ENCODE data around the gene SF3B3. TPM values are rescaled to one million over a fixed set of nuclear protein-coding genes. Genes with fewer than 3 reads are reported as not detected.

SF3B3 gene
- total RNA-seq, 1 experiment from 2014 or later: 253 TPM

DNA sequence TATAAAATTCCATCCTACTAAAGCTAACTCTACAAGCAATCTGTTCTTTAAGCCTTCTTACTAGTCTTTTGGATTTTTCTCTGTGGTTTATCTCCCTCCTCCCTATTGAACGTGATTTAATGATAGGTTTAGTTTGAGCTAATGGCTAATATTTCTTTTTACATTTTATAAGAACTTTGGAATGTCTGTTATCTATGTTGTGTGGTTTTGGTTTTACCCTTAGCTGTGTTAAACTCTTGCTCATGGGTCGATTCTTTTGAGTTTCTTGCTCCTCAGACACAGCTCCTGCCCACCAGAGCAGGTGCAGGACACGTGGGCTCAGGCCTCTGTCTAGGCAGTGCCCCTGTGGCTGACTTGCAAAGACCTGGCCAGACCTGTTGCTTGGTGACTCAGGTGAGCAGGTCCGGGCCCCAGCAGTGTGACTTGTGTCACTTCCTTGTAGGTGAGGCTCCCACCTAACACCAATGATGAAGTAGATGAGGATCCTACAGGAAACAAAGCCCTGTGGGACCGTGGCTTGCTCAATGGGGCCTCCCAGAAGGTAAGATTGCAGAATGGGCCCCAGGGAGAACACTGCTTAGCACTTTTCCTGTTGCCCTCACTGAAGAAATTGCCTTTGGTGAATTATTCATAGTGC is 45.1 kb downstream of the SF3B3 start:
- CTCF ChIA-PET: no interaction called here
- intact Hi-C loops (cut with micrococcal nuclease; ENCODE audit: unreplicated experiment) (no loop called here), in situ Hi-C loops (cut with HindIII; ENCODE audit: low pct_unique_long_range_greater_than_20kb, low sequenced_read_pairs) (no loop called here)

DNA sequence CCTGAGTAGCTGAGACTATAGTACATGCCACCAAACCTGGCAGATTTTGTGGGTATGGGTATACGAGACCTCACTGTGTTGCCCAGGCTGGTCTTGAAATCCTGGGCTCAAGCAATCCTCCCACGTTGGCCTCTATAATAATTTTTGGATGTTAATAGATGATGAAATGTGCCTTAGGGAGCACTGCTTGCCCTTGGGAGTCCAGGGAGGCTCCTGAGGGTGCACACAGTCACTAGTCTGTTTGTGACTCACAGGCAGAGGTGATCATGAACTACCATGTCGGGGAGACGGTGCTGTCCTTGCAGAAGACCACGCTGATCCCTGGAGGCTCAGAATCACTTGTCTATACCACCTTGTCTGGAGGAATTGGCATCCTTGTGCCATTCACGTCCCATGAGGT is 46.1 kb downstream of the SF3B3 start:
- no peaks in the 10 kb centered on the region for H3K9me3 ChIP-seq (ENCODE audit: control insufficient read depth, insufficient read depth, low read depth, low read length)
- ChIA-PET CTCF (no interaction called here), POLR2A (no interaction called here)
- H3K27me3 ChIP-seq (ENCODE audit: control insufficient read depth, insufficient read depth, low read length): no peaks in the 10 kb centered on the region
- TF ChIP-seq SIN3A (IDR thresholded peaks at IDR 0.05; ENCODE audit: borderline replicate concordance, insufficient read depth, low read depth, low read length) (no peak), POLR2AphosphoS5 (IDR thresholded peaks at IDR 0.05; ENCODE audit: low read depth, low read length) (no peak), TCF7L2 (IDR thresholded peaks at IDR 0.05; ENCODE audit: low read depth, low read length) (no peak)
- TF ChIP-seq, protein P1, sequence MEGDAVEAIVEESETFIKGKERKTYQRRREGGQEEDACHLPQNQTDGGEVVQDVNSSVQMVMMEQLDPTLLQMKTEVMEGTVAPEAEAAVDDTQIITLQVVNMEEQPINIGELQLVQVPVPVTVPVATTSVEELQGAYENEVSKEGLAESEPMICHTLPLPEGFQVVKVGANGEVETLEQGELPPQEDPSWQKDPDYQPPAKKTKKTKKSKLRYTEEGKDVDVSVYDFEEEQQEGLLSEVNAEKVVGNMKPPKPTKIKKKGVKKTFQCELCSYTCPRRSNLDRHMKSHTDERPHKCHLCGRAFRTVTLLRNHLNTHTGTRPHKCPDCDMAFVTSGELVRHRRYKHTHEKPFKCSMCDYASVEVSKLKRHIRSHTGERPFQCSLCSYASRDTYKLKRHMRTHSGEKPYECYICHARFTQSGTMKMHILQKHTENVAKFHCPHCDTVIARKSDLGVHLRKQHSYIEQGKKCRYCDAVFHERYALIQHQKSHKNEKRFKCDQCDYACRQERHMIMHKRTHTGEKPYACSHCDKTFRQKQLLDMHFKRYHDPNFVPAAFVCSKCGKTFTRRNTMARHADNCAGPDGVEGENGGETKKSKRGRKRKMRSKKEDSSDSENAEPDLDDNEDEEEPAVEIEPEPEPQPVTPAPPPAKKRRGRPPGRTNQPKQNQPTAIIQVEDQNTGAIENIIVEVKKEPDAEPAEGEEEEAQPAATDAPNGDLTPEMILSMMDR (IDR thresholded peaks at IDR 0.05): no peak
- TF ChIP-seq, protein P2, sequence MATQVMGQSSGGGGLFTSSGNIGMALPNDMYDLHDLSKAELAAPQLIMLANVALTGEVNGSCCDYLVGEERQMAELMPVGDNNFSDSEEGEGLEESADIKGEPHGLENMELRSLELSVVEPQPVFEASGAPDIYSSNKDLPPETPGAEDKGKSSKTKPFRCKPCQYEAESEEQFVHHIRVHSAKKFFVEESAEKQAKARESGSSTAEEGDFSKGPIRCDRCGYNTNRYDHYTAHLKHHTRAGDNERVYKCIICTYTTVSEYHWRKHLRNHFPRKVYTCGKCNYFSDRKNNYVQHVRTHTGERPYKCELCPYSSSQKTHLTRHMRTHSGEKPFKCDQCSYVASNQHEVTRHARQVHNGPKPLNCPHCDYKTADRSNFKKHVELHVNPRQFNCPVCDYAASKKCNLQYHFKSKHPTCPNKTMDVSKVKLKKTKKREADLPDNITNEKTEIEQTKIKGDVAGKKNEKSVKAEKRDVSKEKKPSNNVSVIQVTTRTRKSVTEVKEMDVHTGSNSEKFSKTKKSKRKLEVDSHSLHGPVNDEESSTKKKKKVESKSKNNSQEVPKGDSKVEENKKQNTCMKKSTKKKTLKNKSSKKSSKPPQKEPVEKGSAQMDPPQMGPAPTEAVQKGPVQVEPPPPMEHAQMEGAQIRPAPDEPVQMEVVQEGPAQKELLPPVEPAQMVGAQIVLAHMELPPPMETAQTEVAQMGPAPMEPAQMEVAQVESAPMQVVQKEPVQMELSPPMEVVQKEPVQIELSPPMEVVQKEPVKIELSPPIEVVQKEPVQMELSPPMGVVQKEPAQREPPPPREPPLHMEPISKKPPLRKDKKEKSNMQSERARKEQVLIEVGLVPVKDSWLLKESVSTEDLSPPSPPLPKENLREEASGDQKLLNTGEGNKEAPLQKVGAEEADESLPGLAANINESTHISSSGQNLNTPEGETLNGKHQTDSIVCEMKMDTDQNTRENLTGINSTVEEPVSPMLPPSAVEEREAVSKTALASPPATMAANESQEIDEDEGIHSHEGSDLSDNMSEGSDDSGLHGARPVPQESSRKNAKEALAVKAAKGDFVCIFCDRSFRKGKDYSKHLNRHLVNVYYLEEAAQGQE (IDR thresholded peaks at IDR 0.05; ENCODE audit: insufficient read depth in 1 of 2, low read depth in 2 of 2, low read length in 1 of 2): no peak
- H3K4me3 ChIP-seq (ENCODE audit: low read depth in 2 of 2, low read length in 2 of 2): no peak overlapping the region
- ATAC-seq: no peak
- intact Hi-C loops (cut with micrococcal nuclease; ENCODE audit: unreplicated experiment) (loop anchor here (10.0 kb wide), 1 partner anchor 85 kb away; no protein-coding TSS in a partner anchor), in situ Hi-C loops (cut with HindIII; ENCODE audit: low pct_unique_long_range_greater_than_20kb, low sequenced_read_pairs) (no loop called here)
- BruUV-seq (replicated peaks): no TSS peak
- no peak for DNase-seq (ENCODE audit: low read depth, low spot score)
- H3K27ac ChIP-seq (ENCODE audit: low read length): no peak overlapping the region
- peaks cover 9% of the 10 kb centered on the region; the same call in 1 of the 2 replicates for H3K4me1 ChIP-seq (ENCODE audit: control insufficient read depth, insufficient read depth, low read length)
- H3K36me3 ChIP-seq (ENCODE audit: control insufficient read depth, insufficient read depth, low read length): peaks cover 42% of the 10 kb centered on the region

More for the DNA sequence above, 45.1 kb downstream of the SF3B3 start:
- Histone ChIP-seq H3K9me3 (ENCODE audit: control insufficient read depth, insufficient read depth, low read depth, low read length) (no peaks in the 10 kb centered on the region), H3K27ac (ENCODE audit: low read length) (no peak overlapping the region), H3K36me3 (ENCODE audit: control insufficient read depth, insufficient read depth, low read length) (peaks cover 50% of the 10 kb centered on the region), H3K27me3 (ENCODE audit: control insufficient read depth, insufficient read depth, low read length) (no peaks in the 10 kb centered on the region), H3K4me1 (ENCODE audit: control insufficient read depth, insufficient read depth, low read length) (peaks cover 9% of the 10 kb centered on the region; the same call in 1 of the 2 replicates), H3K4me3 (ENCODE audit: low read depth in 2 of 2, low read length in 2 of 2) (no peak overlapping the region)
- DNase-seq (ENCODE audit: low read depth, low spot score) (no peak), ATAC-seq (no peak)
- no peak for TF ChIP-seq TCF7L2 (IDR thresholded peaks at IDR 0.05; ENCODE audit: low read depth, low read length)
- TF ChIP-seq, protein P1 (IDR thresholded peaks at IDR 0.05): no peak
- TF ChIP-seq, protein P2 (IDR thresholded peaks at IDR 0.05; ENCODE audit: insufficient read depth in 1 of 2, low read depth in 2 of 2, low read length in 1 of 2): no peak
- TF ChIP-seq SIN3A (IDR thresholded peaks at IDR 0.05; ENCODE audit: borderline replicate concordance, insufficient read depth, low read depth, low read length): no peak
- no peak for TF ChIP-seq POLR2AphosphoS5 (IDR thresholded peaks at IDR 0.05; ENCODE audit: low read depth, low read length)
- POLR2A ChIA-PET: no interaction called here
- BruUV-seq (replicated peaks): no TSS peak
